Astrocyte of the cerebellum (primary cell): ENCODE results near the gene LRIG3.

Source experiments
- DNase-seq: peaks from one replicate; pipeline ENCODE4 v3.0.0-alpha.2; 2011; ENCODE audit warnings: low read depth
- H3K4me3 ChIP-seq: 2 replicates; pipeline ENCODE4 v1.5.1; 2011; ENCODE audit warnings: mild to moderate bottlenecking, low read depth, low read length, moderate library complexity
- in situ Hi-C: cut with HindIII; loops from 2 replicates; pipeline ENCODE4 v1.10.0; 2017; ENCODE audit warnings: low sequenced_read_pairs
- TF ChIP-seq, protein P1 (sequence below): IDR thresholded peaks from 2 replicates; pipeline ENCODE4 v1.5.1; 2012; ENCODE audit warnings: low read length, low read depth, moderate library complexity, mild to moderate bottlenecking; ENCODE audit errors: missing control alignments

The LRIG3 gene

GRCh38 chr12:58917699-58918468 lies 2.4 kb downstream of the LRIG3 start:
- in situ Hi-C loops: no loop called here
- TF ChIP-seq, protein P1, sequence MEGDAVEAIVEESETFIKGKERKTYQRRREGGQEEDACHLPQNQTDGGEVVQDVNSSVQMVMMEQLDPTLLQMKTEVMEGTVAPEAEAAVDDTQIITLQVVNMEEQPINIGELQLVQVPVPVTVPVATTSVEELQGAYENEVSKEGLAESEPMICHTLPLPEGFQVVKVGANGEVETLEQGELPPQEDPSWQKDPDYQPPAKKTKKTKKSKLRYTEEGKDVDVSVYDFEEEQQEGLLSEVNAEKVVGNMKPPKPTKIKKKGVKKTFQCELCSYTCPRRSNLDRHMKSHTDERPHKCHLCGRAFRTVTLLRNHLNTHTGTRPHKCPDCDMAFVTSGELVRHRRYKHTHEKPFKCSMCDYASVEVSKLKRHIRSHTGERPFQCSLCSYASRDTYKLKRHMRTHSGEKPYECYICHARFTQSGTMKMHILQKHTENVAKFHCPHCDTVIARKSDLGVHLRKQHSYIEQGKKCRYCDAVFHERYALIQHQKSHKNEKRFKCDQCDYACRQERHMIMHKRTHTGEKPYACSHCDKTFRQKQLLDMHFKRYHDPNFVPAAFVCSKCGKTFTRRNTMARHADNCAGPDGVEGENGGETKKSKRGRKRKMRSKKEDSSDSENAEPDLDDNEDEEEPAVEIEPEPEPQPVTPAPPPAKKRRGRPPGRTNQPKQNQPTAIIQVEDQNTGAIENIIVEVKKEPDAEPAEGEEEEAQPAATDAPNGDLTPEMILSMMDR: no peak
- peak overlapping the region; percentile 71 for H3K4me3 ChIP-seq
- DNase-seq: no peak

- TF ChIP-seq, protein P1: no peak
- in situ Hi-C loops: no loop called here
- peak overlapping the region; percentile 71 for H3K4me3 ChIP-seq
- DNase-seq: peak; percentile 63
Measured at GRCh38 chr12:58916921-58917511, 3.3 kb downstream of the LRIG3 start.

- no peak for DNase-seq
- TF ChIP-seq, protein P1: no peak
- in situ Hi-C loops: no loop called here
- H3K4me3 ChIP-seq: peak overlapping the region; percentile 71
Measured at GRCh38 chr12:58916161-58916621, 4.1 kb downstream of the LRIG3 start.

- TF ChIP-seq, protein P1: no peak
- H3K4me3 ChIP-seq: peak overlapping the region; percentile 17
- in situ Hi-C loops: no loop called here
- DNase-seq: peak; percentile 58
Measured at GRCh38 chr12:58915634-58916033, 4.7 kb downstream of the LRIG3 start.

GRCh38 chr12:58915037-58915436 lies 5.3 kb downstream of the LRIG3 start:
- TF ChIP-seq, protein P1: no peak
- in situ Hi-C loops: no loop called here
- no peak overlapping the region for H3K4me3 ChIP-seq
- no peak for DNase-seq

GRCh38 chr12:58914457-58914856 lies 5.8 kb downstream of the LRIG3 start:
- H3K4me3 ChIP-seq: no peak overlapping the region
- DNase-seq: no peak
- in situ Hi-C loops: no loop called here
- TF ChIP-seq, protein P1: no peak
